ENCODE data around the gene ACCSL. TPM values are rescaled to one million over a fixed set of nuclear protein-coding genes. Genes with fewer than 3 reads are reported as not detected.

The ACCSL gene
- total and polyA plus RNA-seq, 2 donors from 2014 or later: not detected

- H3K36me3 ChIP-seq (ENCODE audit: control insufficient read depth in 2 of 3, insufficient read depth in 3 of 3, low read length in 3 of 3): no peaks in the 10 kb centered on the region
- no peak overlapping the region for H3K4me3 ChIP-seq (ENCODE audit: low read length in 3 of 3)
- no peaks in the 10 kb centered on the region for H3K4me1 ChIP-seq (ENCODE audit: control insufficient read depth in 2 of 3, insufficient read depth in 2 of 3, low read depth in 1 of 3, low read length in 3 of 3)
- H3K27ac ChIP-seq (ENCODE audit: low read depth in 2 of 2, low read length in 2 of 2): no peak overlapping the region
- H3K27me3 ChIP-seq (ENCODE audit: control insufficient read depth, insufficient read depth, low read length): no peaks in the 10 kb centered on the region
- TF ChIP-seq CTCF (IDR thresholded peaks at IDR 0.05; ENCODE audit: borderline replicate concordance, extremely low read depth, insufficient read depth): no peak
- intact Hi-C loops (cut with DNase I): no loop called here
- H3K9ac ChIP-seq (ENCODE audit: low read length in 3 of 3): no peak overlapping the region
- no peak for FAIRE-seq
- DNase-seq: no peak
- no peaks in the 10 kb centered on the region for H3K9me3 ChIP-seq (ENCODE audit: control insufficient read depth in 2 of 3, insufficient read depth in 1 of 3, low read length in 3 of 3)
Measured at GRCh38 chr11:44057340-44057739, 9.6 kb downstream of the ACCSL start.

GRCh38 chr11:44058275-44058674 lies 10.5 kb downstream of the ACCSL start:
- no peaks in the 10 kb centered on the region for H3K36me3 ChIP-seq (ENCODE audit: control insufficient read depth in 2 of 3, insufficient read depth in 3 of 3, low read length in 3 of 3)
- DNase-seq (no peak), FAIRE-seq (no peak)
- no peak overlapping the region for H3K27ac ChIP-seq (ENCODE audit: low read depth in 2 of 2, low read length in 2 of 2)
- H3K4me1 ChIP-seq (ENCODE audit: control insufficient read depth in 2 of 3, insufficient read depth in 2 of 3, low read depth in 1 of 3, low read length in 3 of 3): no peaks in the 10 kb centered on the region
- H3K9ac ChIP-seq (ENCODE audit: low read length in 3 of 3): no peak overlapping the region
- no peaks in the 10 kb centered on the region for H3K27me3 ChIP-seq (ENCODE audit: control insufficient read depth, insufficient read depth, low read length)
- H3K4me3 ChIP-seq (ENCODE audit: low read length in 3 of 3): no peak overlapping the region
- no peaks in the 10 kb centered on the region for H3K9me3 ChIP-seq (ENCODE audit: control insufficient read depth in 2 of 3, insufficient read depth in 1 of 3, low read length in 3 of 3)
- no peak for TF ChIP-seq CTCF (IDR thresholded peaks at IDR 0.05; ENCODE audit: borderline replicate concordance, extremely low read depth, insufficient read depth)
- intact Hi-C loops (cut with DNase I): no loop called here

- peak overlapping the region in 1 of 3 donors; percentile 90 for H3K4me3 ChIP-seq (ENCODE audit: low read length in 3 of 3)
- H3K36me3 ChIP-seq (ENCODE audit: control insufficient read depth in 2 of 3, insufficient read depth in 3 of 3, low read length in 3 of 3): peaks cover 0 to 2% (median 0%) of the 10 kb centered on the region in 3 donors
- FAIRE-seq (no peak), DNase-seq (peak in 1 of 5 donors; percentile 3)
- no peaks in the 10 kb centered on the region for H3K27me3 ChIP-seq (ENCODE audit: control insufficient read depth, insufficient read depth, low read length)
- H3K9me3 ChIP-seq (ENCODE audit: control insufficient read depth in 2 of 3, insufficient read depth in 1 of 3, low read length in 3 of 3): no peaks in the 10 kb centered on the region
- H3K9ac ChIP-seq (ENCODE audit: low read length in 3 of 3): peak overlapping the region in 2 of 3 donors; percentile 8 to 74
- peak overlapping the region in 1 of 2 donors; percentile 91 for H3K27ac ChIP-seq (ENCODE audit: low read depth in 2 of 2, low read length in 2 of 2)
- TF ChIP-seq CTCF (IDR thresholded peaks at IDR 0.05; ENCODE audit: borderline replicate concordance, extremely low read depth, insufficient read depth): no peak
- intact Hi-C loops (cut with DNase I): no loop called here
- peaks cover 0 to 5% (median 5%) of the 10 kb centered on the region in 3 donors for H3K4me1 ChIP-seq (ENCODE audit: control insufficient read depth in 2 of 3, insufficient read depth in 2 of 3, low read depth in 1 of 3, low read length in 3 of 3)
Measured at GRCh38 chr11:44065161-44065661, 17.4 kb downstream of the ACCSL start.
